Muscle of leg (tissue), 11 donors: ENCODE results near the gene HBE1. TPM values are rescaled to one million over a fixed set of nuclear protein-coding genes. Genes with fewer than 3 reads are reported as not detected.
"Not testable (repeated sequence)": the region's sequence is repeated elsewhere in the genome, so short reads cannot be mapped to it uniquely, and the experiment has no call there.

Experiments
- DNase-seq: peaks from one replicate; pipeline ENCODE4 v3.0.0; 2013
- H3K27ac ChIP-seq: one replicate; pipeline ENCODE4 v1.5.1; 2013; ENCODE audit warnings: mild to moderate bottlenecking, low read length, control low read depth
- H3K27me3 ChIP-seq: one replicate; pipeline ENCODE4 v1.6.1; 2013; ENCODE audit warnings: low read length; ENCODE audit not compliant: control insufficient read depth, insufficient read depth
- H3K36me3 ChIP-seq: one replicate; pipeline ENCODE4 v1.6.1; 2013; ENCODE audit warnings: low read length; ENCODE audit not compliant: control insufficient read depth, insufficient read depth
- H3K4me1 ChIP-seq: one replicate; pipeline ENCODE4 v1.6.1; 2013; ENCODE audit warnings: low read length; ENCODE audit not compliant: control insufficient read depth, insufficient read depth
- H3K4me3 ChIP-seq: one replicate; pipeline ENCODE4 v1.5.1; 2013; ENCODE audit warnings: low read length, control low read depth
- H3K9me3 ChIP-seq: replicated peaks from 2 replicates; pipeline ENCODE4 v1.6.1; 2013; ENCODE audit warnings: low read depth, low read length; ENCODE audit not compliant: control insufficient read depth
- WGBS: methylation state at CpG from one replicate; pipeline ENCODE4 v1.1.5; 2013; ENCODE audit warnings: missing lambda C conversion rate; ENCODE audit not compliant: insufficient coverage; 5-methylcytosine and 5-hydroxymethylcytosine counted together
- polyA plus RNA-seq, 8 donors: library from polyadenylated mRNA; unstranded; fragments of 120-200 nt; gene quantifications; one replicate each; pipeline versions ENCODE4 v1.2.1 to v1.2.3, GENCODE V29; 2013; ENCODE audit warnings: inconsistent platforms in 1 of 8, low replicate concordance in 1 of 8; ENCODE audit not compliant: insufficient read length in 8 of 8, insufficient read depth in 1 of 8
- total RNA-seq: library from RNA; stranded (reverse); fragments of 120-200 nt; gene quantifications from one replicate; pipeline ENCODE4 v1.2.4, GENCODE V29; 2013

HBE1 gene
- total and polyA plus RNA-seq, 9 donors = 6.7 to 64.8 (median 17.1) TPM

DNA sequence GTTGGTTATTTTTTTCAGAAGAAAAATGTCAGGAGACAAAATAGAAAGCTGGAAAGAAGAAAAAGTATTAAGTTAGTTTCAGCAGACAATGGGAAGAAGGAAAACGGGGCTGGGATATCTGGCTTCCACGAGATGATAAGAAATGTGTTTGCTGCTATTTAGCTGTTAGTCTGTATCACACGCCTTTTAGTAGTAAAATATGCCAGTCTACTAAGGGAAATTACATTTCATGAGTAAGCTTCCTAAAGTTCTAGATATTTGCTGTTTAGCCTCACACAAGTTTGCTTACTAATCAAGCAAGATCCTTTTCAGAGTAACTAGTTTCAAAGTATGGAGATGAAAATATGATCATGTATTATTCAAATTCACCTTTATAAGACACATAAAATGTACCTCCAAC lies 30.5 kb upstream of the HBE1 start:
- Histone ChIP-seq H3K4me3 (no peak overlapping the region), H3K27me3 (no peaks in the 10 kb centered on the region), H3K4me1 (no peaks in the 10 kb centered on the region), H3K36me3 (no peaks in the 10 kb centered on the region), H3K27ac (no peak overlapping the region), H3K9me3 (no peaks in the 10 kb centered on the region)
- no peak for DNase-seq
- 83% methylated on average over 2 of the region's 3 CpGs for WGBS

GRCh38 chr11:5298451-5298850 lies 28.7 kb upstream of the HBE1 start:
- Histone ChIP-seq H3K4me3 (no peak overlapping the region), H3K27me3 (no peaks in the 10 kb centered on the region), H3K36me3 (no peaks in the 10 kb centered on the region), H3K4me1 (no peaks in the 10 kb centered on the region), H3K27ac (no peak overlapping the region), H3K9me3 (no peaks in the 10 kb centered on the region)
- DNase-seq = no peak
- 100% methylated on average over 1 of the region's 1 CpG for WGBS

GRCh38 chr11:5297721-5298323 lies 28.1 kb upstream of the HBE1 start:
- H3K36me3 ChIP-seq = no peaks in the 10 kb centered on the region
- WGBS = 73% methylated on average over 2 of the region's 4 CpGs
- H3K27me3 ChIP-seq = no peaks in the 10 kb centered on the region
- no peak overlapping the region for H3K27ac ChIP-seq
- no peak overlapping the region for H3K4me3 ChIP-seq
- H3K9me3 ChIP-seq = no peaks in the 10 kb centered on the region
- DNase-seq = no peak
- H3K4me1 ChIP-seq = no peaks in the 10 kb centered on the region

DNA sequence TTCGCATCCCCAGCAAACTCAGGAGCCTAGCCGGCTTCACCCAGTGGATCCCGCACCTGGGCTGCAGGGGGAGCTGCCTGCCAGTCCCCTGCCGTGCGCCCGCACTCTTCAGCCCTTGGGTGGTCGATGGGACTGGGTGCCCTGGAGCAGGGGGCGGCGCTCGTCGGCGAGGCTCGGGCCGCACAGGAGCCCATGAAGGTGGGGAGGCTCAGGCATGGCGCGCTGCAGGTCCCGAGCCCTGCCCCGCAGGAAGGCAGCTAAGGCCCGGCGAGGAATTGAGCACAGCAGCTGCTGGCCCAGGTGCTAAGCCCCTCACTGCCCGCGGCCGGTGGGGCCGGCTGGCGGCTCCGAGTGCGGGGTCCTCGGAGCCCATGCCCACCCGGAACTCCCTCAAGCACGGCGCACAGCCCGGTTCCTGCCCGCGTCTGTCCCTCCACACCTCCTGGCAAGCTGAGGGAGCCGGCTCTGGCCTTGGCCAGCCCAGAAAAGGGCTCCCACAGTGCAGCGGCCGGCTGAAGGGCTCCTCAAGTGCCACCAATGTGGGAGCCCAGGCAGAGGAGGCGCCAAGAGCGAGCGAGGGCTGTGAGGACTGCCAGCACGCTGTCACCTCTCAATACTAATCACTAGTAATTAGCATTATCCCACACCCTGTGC lies 24.7 kb upstream of the HBE1 start:
- WGBS = 95% methylated on average over 35 of the region's 41 CpGs
- H3K27ac ChIP-seq, H3K36me3 ChIP-seq, DNase-seq, H3K9me3 ChIP-seq, H3K4me3 ChIP-seq, H3K4me1 ChIP-seq, H3K27me3 ChIP-seq: not testable (repeated sequence)

DNA sequence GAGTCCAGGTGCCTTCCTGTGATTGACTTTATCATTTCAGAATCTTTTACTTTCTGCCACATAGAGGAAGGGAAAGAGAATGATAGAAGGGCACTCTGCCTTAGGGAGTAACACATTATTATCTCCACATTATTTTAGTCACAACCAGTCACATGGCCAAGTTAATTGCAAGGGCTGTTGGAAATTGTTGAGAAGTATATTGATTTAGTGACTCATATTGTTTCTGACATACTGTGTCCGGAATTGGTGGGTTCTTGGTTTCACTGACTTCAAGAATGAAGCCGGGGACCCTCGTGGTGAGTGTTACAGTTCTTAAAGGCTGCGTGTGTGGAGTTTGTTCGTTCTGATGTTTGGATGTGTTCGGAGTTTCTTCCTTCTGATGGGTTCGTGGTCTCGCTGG lies 23.3 kb upstream of the HBE1 start:
- Histone ChIP-seq H3K4me3 (no peak overlapping the region), H3K9me3 (no peaks in the 10 kb centered on the region), H3K4me1 (no peaks in the 10 kb centered on the region), H3K27me3 (no peaks in the 10 kb centered on the region), H3K36me3 (no peaks in the 10 kb centered on the region), H3K27ac (no peak overlapping the region)
- 90% methylated on average over 6 of the region's 8 CpGs for WGBS
- no peak for DNase-seq

GRCh38 chr11:5291207-5291838 lies 21.6 kb upstream of the HBE1 start:
- Histone ChIP-seq H3K4me1 (no peaks in the 10 kb centered on the region), H3K36me3 (no peaks in the 10 kb centered on the region), H3K4me3 (no peak overlapping the region), H3K9me3 (no peaks in the 10 kb centered on the region), H3K27ac (no peak overlapping the region), H3K27me3 (no peaks in the 10 kb centered on the region)
- DNase-seq = no peak
- no CpG with 5 or more reads among the region's 1 CpG for WGBS

GRCh38 chr11:5290106-5290505 lies 20.4 kb upstream of the HBE1 start:
- no CpG with 5 or more reads among the region's 1 CpG for WGBS
- no peaks in the 10 kb centered on the region for H3K4me1 ChIP-seq
- no peak overlapping the region for H3K27ac ChIP-seq
- H3K36me3 ChIP-seq = no peaks in the 10 kb centered on the region
- no peaks in the 10 kb centered on the region for H3K27me3 ChIP-seq
- no peak overlapping the region for H3K4me3 ChIP-seq
- no peaks in the 10 kb centered on the region for H3K9me3 ChIP-seq
- DNase-seq = no peak

DNA sequence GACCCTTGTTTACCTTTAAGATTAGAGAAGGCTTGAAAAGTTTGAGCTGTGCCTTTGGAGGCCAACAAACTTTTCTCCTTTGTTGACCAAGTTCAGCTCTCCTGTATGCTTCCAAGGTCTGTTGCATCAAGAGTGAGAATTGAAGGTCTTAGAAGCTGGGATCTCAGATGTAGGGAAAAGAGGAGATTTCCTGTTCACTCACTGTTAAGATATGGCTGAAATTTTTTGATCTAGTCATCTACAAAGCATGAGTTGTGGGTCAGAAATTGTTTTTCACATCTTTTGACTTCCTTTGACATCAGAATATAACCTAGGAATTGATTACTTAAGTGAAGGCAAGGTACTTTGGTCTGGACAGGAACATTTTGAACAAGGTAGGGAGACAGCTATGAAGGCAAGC lies 20.0 kb upstream of the HBE1 start:
- Histone ChIP-seq H3K27ac (no peak overlapping the region), H3K36me3 (no peaks in the 10 kb centered on the region), H3K4me3 (no peak overlapping the region), H3K4me1 (no peaks in the 10 kb centered on the region), H3K27me3 (no peaks in the 10 kb centered on the region), H3K9me3 (no peaks in the 10 kb centered on the region)
- DNase-seq = no peak

DNA sequence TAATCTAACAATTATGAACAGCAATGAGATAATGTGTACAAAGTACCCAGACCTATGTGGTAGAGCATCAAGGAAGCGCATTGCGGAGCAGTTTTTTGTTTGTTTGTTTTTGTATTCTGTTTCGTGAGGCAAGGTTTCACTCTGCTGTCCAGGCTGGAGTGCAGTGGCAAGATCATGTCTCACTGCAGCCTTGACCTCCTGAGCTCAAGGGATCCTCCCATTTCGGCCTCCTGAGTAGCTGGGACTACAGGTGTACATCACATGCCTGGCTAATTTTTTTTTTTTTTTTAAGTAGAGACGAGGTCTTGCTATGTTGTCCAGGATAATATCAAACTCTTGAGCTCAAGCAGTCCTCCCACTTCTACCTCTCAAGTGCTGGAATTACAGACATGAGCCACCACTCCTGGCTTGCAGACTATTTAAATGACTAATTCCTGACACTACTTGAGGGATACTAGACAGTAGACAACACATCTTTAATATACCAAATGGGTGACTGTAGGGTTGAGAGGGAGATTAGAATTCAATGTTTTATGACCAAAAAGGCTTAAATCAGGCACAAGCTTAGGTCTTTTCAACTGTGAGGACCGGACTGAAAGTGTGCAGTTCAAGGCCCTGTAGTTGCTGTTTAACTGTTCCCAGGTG lies 19.3 kb upstream of the HBE1 start:
- Histone ChIP-seq H3K4me1 (no peaks in the 10 kb centered on the region), H3K36me3 (no peaks in the 10 kb centered on the region), H3K4me3 (no peak overlapping the region), H3K9me3 (no peaks in the 10 kb centered on the region), H3K27ac (no peak overlapping the region), H3K27me3 (no peaks in the 10 kb centered on the region)
- DNase-seq = no peak
- WGBS = 69% methylated on average over 5 of the region's 6 CpGs

DNA sequence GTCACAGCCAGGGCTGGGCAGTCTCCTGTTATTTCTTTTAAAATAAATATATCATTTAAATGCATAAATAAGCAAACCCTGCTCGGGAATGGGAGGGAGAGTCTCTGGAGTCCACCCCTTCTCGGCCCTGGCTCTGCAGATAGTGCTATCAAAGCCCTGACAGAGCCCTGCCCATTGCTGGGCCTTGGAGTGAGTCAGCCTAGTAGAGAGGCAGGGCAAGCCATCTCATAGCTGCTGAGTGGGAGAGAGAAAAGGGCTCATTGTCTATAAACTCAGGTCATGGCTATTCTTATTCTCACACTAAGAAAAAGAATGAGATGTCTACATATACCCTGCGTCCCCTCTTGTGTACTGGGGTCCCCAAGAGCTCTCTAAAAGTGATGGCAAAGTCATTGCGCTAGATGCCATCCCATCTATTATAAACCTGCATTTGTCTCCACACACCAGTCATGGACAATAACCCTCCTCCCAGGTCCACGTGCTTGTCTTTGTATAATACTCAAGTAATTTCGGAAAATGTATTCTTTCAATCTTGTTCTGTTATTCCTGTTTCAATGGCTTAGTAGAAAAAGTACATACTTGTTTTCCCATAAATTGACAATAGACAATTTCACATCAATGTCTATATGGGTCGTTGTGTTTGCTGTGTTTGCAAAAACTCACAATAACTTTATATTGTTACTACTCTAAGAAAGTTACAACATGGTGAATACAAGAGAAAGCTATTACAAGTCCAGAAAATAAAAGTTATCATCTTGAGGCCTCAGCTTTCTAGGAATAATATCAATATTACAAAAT lies 18.6 kb upstream of the HBE1 start:
- H3K36me3 ChIP-seq = no peaks in the 10 kb centered on the region
- no peaks in the 10 kb centered on the region for H3K9me3 ChIP-seq
- H3K27me3 ChIP-seq = no peaks in the 10 kb centered on the region
- no peak overlapping the region for H3K4me3 ChIP-seq
- no peak overlapping the region for H3K27ac ChIP-seq
- WGBS = 90% methylated on average over 3 of the region's 7 CpGs
- no peaks in the 10 kb centered on the region for H3K4me1 ChIP-seq
- DNase-seq = no peak
